Inflammatory macrophage (primary cell): ENCODE measurements around the gene BHLHE23.
"Not testable (repeated sequence)": the region's sequence is repeated elsewhere in the genome, so short reads cannot be mapped to it uniquely, and the experiment has no call there.

Source experiments
- DNase-seq, 2 donors: peaks; one replicate each; pipeline ENCODE4 v3.0.0-alpha.2; 2020 to 2022

The BHLHE23 gene

GRCh38 chr20:62960446-62961309 lies 46.1 kb downstream of the BHLHE23 start:
- DNase-seq = not testable (repeated sequence)

GRCh38 chr20:62959998-62960436 lies 46.7 kb downstream of the BHLHE23 start:
- no peak for DNase-seq

- DNase-seq = no peak
Observed at GRCh38 chr20:62959101-62959971, 47.4 kb downstream of the BHLHE23 start.

GRCh38 chr20:62958388-62959100 lies 48.2 kb downstream of the BHLHE23 start:
- no peak for DNase-seq

GRCh38 chr20:62957136-62958117 lies 49.3 kb downstream of the BHLHE23 start:
- no peak for DNase-seq

- DNase-seq = no peak
Observed at GRCh38 chr20:62956387-62957135, 50.2 kb downstream of the BHLHE23 start.
